HG03045 (cell line): ENCODE results near the gene ARHGAP24.

Source experiments
- ATAC-seq: cut with Tn5 transposase; IDR thresholded peaks from one replicate; pipeline ENCODE4 v1.9.1; 2021; ENCODE audit warnings: mild to moderate bottlenecking, moderate library complexity; ENCODE audit not compliant: unreplicated experiment

Gene ARHGAP24

DNA sequence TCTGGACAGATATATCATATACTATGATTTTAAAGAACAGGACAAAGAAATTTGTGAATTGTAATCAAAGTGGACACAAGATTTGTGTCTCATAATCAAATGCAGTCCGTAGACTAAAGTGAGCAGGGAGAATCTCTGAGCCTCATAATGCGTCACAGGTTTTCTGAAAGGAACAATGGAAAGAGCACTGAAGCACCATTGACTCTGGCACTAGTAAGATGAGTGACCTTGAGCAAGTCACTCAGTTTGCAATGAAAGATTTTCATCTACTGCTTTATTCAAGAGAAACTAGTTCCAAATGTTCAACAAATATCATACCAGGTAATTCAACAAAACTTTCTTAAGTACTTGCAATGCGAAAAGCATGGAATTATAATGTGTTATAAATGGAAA is 569.6 kb downstream of the ARHGAP24 start:
- ATAC-seq = no peak

DNA sequence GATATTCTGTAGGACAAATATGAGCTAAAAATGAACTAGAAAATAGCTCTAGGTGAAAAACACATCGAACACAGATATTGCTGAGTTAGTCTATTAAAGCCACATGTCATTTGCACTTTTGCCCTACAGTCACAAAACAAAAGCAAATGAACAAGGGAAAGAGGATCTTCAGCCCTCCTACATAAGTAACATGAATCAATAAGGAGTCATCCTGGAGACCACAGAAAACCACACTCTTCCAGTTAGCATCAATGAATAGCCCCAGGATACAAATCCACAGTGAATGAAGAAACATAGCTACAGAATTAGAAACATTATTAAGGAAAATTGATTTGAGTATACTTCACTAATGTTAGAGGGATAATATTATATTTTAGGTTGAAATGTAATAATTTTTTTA is 573.5 kb downstream of the ARHGAP24 start:
- no peak for ATAC-seq

DNA sequence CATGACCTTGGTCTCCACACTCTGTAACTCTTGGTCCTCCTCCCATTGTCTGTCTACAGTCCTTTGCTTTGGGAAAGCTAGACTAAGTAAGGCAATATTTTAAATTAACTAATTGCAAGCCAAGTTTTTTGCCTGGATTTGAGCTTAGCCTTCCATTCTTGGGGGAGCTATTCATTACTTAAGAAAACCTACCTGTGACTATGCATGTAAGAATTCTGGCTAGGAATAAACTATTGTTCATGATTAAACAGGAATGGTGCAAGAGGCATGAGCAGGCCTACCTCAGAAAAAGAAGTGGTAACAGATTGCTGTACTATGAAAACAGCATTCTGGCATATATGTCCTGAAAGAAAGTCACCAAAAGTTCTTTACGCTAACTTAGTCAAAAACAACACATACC is 575.5 kb downstream of the ARHGAP24 start:
- no peak for ATAC-seq
